Measurements from ENCODE around the gene CHD6.

The CHD6 gene

DNA sequence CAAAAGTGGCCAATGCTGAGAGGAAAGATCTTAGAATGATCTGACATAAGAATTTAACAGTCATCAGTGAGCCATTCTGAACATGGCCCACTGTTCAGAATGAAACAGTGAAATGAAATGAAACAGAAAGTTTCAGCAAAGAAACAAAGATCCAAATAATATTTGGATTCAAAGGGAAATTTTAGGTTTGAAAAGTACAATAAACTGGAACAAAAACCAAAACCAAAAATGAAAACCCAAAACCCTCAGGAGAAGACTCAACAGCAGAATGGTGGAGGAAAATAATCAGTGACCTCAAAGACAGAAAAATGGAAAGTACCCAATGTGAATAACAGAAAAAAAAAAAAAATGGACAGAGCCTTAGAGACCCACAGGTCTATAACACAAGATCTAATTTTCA, 185.4 kb downstream of the CHD6 start:
- FAIRE-seq: no peak
- no peak for DNase-seq (ENCODE audit: low spot score)

DNA sequence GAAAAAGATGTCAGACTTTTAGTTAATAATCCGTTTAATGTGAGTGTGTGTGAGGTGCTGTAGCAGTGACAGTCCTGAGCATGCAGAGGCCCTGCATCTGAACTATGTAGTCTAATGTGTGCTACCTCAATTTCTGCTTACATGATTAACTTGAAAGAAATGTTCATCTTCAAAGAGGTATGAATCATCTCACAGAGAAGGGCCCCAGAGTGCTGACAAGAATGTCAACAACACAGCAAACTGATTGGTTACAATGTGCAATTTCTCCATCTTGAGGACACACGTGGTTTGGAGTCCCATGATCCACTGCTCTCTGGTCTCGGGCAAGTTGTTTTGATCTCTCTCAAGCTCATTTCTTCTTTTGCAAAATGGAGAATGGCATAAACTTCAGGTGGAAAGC, 189.9 kb downstream of the CHD6 start:
- FAIRE-seq: no peak
- peak; percentile 70 for DNase-seq (ENCODE audit: low spot score)

DNA sequence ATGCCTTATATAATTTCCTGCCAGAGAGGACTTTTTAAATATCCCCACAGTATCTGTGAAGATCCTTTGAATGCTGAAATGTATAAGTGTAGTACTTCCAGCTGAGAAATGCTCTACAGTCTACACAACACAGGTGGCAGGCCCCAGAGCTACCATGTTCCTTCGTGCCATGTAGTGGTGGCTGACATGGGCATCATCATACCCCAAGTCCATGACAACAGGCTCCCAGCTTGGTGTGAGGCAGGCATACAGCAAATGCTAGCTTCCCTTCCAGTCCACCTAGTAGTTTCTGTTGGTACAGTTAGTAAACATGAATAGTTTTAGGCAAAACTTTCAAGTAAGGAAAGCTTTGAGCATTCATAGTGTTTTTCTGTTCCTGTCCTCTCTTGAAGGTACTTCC, 190.3 kb downstream of the CHD6 start:
- FAIRE-seq (no peak), DNase-seq (ENCODE audit: low spot score) (no peak)

DNA sequence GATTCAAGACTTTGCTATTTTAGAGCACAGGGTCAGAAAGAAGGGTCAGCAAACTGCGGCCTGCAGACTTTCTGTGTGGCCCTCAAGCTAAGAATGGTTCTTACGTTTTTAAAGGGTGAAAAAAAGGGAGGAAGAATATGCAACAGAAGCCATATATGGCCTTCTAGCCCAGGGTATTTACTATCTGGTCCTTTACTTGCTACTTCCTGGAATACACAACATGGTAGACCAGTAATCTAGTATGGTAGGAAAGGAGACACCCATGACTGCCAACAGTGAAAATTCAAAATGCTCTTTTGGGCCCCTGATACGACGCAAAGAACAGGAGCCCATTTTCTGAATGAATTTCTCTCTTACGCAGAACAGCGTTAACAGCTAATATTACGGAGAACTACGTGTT, 191.2 kb downstream of the CHD6 start:
- DNase-seq (ENCODE audit: low spot score) (no peak), FAIRE-seq (no peak)

DNA sequence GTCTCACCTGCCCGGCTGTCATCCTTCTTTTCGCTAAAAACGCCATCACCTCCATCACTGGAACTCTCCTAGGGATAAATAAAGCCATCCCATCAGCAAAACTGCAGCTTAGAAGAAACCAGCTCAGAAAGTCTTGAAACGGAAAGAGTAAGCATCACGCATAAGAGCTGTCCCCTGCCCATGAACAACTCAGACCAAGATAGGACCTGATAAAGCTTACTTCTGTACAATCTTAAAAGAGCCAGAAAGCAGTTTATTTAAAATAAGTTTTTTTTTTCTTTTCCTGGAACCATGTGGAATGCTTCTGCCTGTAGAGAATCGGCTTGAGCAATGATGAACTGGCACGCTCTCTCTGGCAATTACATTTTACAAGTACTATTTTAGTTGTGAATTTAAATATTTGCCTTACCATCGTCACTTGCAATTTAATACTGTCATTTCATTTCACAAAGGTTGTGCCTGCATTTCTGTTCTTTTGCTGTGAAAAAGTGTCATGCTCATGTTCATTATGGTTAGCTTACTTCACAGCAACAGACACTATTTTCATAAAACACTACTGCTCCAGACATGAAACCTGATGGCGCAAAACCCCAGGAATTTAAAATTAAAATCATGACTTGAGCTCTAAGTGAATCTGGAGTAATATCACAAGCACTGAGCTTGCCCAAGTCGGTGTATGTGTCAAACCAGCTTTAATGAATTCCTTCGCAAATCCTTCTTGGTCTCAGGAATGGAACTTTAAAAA, 191.9 kb downstream of the CHD6 start:
- FAIRE-seq (no peak), DNase-seq (ENCODE audit: low spot score) (no peak)

DNA sequence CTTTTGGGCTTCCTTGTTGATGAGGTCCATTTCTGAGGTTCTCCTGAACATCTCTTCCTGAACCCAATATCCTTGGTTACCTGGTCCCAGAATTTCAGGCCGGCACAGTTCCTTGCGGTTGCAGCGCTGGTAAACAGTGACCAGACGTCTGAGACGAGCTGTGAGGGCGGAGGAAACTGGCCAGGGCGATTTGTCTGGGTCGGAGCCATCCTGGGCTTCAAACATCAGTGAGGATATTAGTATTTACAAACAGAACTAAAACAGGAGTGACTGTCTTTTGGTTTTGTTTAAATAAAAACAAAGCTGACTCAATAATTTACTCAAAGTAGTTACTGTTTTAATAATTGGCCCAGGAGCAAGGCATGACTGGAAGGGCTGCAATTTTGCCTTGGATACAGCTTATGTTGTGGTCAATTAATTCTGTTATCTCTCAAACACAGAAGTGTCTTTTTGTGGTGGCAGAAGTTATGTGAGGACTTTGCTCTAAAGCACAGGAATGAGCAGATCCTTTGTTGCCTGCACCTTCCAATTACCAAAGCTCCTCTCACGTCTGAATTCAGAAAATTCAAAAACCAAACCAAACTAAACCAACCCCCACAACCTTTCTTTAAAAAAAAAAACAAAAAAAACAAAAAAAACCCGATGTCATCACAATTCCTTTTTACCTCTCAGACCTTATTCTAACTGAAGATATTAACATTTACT, 192.8 kb downstream of the CHD6 start:
- FAIRE-seq (no peak), DNase-seq (ENCODE audit: low spot score) (no peak)

DNA sequence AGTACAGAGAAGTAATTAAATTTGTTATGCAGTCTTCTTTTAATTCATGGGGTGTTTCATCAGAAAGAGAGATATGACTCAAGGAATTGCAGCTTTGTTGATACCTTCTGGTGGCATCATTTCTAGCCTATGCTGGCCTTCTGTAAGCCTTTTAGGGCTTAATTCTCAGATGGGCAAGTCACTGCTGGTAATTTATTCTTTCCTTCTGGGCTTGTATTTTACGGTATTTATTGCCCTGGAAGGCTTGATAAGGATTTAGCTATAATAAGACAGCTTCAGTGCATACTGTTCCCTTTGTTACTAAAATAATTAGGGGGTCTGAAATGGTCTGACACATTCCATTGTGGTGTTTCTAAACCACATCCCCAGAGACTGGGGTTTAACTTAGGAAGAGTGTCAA, 193.6 kb downstream of the CHD6 start:
- FAIRE-seq (no peak), DNase-seq (ENCODE audit: low spot score) (no peak)

DNA sequence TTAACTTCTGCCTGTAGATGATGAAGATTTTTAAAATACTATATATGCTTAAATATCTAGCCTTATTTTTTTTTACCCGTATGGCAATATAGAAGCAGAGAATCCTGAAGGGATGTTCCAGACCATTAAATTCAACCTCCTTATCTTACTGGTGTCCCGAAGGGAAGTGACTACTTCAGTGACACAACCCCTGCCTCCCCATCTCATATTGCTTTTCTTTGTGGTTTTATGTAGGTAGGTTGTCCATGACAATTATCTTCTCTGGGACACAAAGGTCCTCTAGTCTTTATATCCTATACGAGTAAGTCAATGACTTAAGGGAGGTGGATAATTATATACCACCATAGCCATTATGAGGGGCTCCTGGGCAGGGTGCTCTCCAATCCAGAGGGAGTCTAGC, 194.2 kb downstream of the CHD6 start:
- no peak for FAIRE-seq
- no peak for DNase-seq (ENCODE audit: low spot score)

DNA sequence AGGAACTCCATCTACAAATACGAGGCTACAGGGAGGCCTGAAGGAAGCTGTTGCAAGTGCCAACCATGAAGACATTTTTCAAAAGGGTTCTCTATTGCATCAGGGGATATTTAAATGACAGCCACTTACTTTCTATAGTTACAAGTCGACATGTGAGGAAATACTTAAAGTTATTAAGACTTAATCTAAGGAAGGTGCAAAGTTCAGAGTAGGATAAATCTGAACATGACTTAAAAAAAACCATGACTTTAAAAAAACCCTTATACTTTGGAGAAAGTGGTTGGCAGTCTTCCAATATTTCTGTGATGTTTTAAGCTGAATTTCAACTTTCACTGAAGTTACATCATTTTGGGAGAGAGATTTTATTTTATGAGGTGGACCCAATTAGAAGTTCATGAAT, 195.2 kb downstream of the CHD6 start:
- DNase-seq (ENCODE audit: low spot score): no peak
- no peak for FAIRE-seq

DNA sequence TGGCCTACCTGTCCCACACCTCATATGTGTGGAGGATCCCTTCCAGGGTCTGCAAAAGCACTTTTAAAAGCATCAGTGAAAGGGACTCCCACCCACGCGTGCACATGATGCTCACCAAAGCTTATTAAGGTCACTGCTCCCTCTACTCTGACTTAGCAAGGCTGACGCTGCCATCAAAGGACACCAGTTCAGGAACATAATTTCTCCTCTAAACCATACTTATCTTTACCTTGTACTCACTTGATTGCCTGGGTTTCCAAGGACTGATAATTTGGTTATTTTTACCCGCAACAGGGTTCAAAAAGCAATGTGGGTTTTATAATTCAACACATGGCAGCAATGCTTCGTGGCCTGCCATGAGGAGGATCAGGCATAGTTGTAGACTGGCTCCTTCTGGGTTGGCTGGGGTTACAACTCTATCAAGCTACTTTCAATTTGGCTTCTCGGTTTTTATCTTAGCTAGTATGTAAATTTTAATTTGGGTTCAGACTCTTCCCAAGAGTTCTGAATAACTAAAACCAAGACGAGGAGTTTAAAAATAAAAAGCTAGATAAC, 199.4 kb downstream of the CHD6 start:
- DNase-seq (ENCODE audit: low spot score) (no peak), FAIRE-seq (no peak)

DNA sequence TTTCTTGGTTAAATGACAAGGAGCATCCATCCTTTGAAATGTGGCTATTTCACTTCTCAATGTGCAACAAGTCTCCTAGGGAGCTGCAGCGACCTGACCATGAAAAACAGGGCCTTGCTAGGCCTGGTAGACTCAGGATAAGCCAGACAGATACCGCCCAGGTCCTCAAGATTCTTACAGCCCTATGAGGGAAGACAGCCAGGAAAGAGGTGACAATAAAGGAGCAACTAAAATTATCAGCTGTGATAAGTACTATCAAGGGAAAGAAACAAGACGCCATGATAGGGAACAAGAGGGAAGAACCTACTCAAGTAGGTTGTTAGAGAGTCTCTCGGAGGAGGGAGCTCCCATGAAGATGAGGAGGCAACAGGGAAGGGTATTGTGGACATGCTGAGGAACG, 200.1 kb downstream of the CHD6 start:
- FAIRE-seq (no peak), DNase-seq (ENCODE audit: low spot score) (no peak)

DNA sequence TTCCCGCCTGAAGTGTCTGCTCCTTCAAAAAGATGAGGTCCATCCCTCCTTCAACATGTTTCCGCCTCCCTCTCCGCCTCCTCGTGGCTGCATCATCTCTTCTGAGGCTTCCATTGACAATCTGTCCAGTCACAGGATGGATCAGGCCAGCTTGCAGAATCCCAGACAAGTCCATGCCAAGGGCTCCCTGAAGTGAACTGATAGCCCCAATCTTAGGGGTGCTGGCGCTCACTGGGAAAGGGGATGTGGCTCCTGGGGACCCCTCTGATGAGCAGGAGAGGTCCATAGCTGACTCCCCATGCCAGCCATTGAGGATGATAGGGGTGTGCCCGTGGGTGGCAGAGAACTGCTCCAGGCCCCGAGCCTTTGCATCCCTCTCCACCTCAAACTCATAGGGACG, 203.0 kb downstream of the CHD6 start:
- DNase-seq (ENCODE audit: low spot score) (no peak), FAIRE-seq (no peak)

DNA sequence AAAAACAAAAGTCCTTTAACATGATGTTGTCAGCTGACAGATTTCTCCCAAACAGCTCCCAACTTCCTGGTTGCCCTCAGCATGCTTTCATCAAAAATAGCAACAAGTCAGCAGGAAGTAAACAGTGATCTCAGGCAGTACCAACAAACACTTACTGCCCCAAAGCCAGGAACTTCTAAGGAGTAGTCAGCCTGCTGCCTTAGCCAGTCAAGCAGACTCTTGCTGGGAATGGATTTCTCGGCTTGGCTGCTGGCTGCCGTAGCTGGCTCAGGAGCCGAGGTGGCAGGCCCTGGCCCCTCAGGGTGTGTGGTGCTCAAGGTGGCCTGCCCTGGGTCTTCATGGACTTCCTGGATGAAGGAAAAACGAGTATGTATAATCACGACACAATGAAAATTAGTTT, 205.0 kb downstream of the CHD6 start:
- DNase-seq (ENCODE audit: low spot score) (no peak), FAIRE-seq (no peak)

DNA sequence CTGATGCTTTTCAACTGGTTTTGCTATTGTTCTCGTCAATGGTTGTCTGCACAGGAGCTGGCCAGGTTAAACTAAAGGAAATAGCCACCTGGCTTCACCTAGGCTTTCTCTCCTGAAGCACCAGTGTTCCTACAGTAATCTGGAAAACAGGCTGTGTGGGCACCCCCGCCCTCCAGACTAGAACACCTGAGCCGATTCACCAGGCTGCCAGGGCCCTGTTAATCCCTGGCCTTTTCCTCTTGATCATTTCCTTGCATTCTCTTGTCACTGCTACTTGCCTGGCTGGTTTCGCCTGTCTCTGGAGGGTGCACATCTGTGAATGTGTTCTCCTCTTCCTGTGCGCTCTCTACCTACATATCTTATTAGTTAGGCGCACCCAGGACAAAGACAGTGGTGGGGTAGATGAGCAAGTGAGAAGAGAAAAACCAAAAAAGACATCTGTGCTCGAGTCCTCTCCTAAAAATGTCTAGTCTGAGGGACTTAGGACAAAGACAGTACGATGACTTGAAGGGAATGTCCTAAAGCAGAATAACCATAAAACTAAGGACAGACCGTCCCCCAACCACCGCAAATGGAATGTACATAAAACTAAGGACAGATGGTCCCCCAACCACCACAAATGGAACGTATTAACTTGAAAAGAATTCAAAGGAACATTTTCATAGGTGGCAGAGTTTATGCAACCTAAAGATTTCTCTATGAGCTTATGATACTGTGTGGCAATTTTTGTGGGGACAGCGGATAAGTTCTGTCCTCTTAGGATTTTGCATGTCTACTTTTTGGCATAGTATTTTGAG, 205.7 kb downstream of the CHD6 start:
- no peak for FAIRE-seq
- DNase-seq (ENCODE audit: low spot score): no peak

DNA sequence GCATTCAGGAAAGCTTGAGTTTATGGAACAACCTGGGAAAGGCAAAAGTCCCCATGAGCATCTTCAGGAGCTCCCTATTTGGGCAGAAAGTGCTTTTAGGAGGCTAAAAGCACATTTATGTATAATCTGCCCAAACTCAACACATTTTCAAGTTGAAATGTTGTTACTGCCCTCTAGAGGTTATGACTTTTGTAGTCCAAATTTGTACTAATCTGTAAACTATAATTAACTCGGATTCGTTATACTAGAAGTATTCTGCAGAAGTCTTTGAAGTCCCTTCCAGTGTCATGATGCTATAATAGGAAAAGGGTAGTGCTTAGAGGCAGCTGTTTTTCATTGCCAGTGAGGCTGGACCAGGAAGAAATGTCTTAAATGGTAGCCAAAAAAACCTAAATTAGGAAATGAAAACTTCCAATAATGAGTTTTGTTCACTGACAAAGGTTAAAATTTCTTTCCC, 206.8 kb downstream of the CHD6 start:
- DNase-seq (ENCODE audit: low spot score): no peak
- FAIRE-seq: no peak

DNA sequence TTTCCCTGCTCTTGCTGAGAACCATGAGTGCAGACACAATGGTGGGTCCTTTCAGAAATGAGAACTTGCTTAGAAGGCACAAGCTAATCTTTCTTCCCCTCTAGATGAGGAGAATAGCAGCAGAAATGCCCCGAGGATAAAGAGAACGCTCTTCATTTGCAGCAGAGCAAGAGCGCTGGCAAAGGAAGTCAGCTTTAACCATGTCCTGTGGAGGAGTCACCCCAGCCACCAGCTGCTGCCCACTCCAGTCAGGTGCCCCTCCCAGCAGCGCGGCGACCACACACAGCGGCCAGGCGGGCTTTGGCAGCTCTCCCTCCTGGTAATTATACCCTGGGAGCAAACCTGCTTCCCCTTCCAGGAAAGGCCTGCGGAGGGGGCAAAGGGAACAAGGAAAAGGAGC, 209.2 kb downstream of the CHD6 start:
- DNase-seq (ENCODE audit: low spot score) (no peak), FAIRE-seq (no peak)

DNA sequence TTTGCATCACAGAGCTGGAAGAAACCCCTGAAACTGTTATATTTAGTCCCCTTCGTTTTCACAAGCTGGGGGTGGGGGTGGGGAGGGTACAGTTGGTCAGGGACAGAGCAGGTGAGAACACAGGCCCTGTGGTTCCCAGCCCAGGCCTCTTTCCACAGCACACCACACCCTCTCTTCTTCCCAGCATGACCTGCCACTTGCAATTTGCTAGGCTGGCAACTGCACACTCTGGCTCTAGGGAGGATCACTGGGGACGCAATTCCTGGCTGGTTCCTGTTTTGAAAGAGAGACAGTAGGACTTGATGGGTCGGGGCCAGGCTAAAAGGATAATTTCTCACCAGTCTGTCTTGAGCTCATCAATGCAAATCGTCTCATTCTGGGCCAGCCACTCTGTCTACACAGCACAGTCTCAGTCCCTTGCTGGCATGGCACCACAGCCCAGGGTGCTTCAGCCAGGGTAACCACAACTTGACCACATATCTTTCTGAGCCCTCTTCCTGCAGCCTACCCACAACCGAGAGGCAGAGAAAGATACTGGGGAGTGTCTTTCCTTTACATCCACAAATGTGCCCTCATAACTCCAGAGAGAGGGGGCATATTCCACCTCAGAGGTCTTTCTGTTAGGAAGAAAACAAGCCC, 209.9 kb downstream of the CHD6 start:
- DNase-seq (ENCODE audit: low spot score): no peak

DNA sequence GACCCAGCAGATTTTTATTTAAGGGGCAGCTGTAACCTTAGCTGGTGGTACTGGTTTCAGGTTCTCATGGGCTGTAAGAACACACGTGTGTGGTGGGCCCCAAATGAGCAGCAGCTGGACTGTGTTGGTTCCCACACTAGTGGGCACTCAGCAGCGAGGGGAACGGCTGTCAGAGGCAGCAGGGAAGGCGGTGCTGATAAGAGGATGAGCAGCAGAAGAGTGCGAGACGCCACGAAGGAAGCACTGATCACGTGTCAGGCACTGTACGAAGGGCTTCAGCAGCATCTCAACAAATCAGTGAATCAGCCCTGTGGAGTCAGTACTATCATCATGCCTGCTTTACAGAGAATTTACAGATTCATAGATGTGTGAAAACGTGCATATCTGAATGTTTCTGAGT, 210.6 kb downstream of the CHD6 start:
- DNase-seq (ENCODE audit: low spot score) (no peak), FAIRE-seq (no peak)

More for the DNA sequence above, 209.9 kb downstream of the CHD6 start:
- FAIRE-seq: no peak

DNA sequence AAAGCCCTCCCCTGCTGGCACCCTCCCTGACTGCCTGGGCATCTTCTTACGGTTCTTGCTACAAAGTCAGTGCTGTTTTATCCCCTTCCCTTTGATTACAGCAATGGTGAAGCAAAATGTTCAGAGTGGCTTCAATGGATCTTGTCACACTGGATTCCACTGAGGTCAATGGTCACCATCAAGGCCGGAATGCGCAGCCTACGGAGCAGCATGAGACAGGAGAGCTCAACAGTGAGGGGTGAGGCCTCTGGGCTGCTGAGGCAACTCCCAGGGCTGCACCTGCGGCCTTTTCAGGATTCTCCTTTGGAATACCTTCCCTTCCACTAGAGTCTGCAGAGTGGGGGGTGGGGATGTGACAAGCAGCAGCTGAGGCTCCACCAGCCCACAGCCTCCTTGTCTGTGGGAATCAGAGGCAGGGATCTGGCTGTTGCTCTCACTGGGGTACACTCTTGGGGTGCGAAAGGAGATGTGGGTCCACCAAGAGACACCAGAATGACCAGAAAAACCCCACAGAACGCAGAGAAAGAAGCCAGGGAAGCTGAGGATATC, 211.2 kb downstream of the CHD6 start:
- no peak for DNase-seq (ENCODE audit: low spot score)
- FAIRE-seq: no peak

DNA sequence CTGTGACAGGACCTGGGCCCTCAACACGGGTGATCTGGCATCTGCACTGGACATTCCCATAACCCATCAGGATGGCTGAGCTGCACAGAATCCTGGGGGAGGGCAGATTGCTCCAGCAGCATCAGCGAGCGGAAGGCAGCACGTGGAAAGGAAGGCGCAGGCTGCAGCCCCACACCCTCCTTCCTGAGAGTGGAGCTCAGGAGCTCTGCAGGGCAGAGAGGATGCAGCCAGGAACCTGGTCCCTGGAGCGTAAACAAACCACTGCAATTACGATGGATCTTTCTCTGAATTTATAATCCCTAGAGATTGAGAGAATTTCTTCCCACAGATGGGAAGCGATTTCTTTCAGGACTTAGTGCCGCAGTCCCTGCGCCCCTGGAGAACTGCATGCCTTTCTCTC, 211.8 kb downstream of the CHD6 start:
- FAIRE-seq: no peak

DNA sequence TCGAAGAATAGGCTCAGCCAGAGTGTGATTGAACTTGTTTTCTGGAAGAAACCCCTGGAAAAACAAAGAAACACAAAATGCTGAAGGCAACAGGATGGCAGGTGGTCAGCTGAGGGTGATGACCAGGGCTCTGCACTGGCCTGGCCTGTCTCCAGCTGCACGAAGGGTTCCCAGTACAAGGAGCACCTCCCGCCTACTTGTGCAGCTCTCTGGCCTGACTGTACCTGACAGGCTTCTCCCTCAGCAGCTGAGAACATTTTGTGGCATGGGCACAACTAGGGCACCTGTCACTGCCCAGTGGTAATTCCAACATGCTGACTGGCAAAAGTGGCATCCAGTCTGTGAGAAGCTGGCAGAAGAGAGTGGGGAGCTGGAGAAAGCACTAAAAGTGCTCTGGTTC, 212.7 kb downstream of the CHD6 start:
- no peak for FAIRE-seq
- DNase-seq (ENCODE audit: low spot score): no peak

More for the DNA sequence above, 211.8 kb downstream of the CHD6 start:
- no peak for DNase-seq (ENCODE audit: low spot score)

All from urothelium cell line (cell line).